Measurements from ENCODE around the gene OR9A2. TPM values are rescaled to one million over a fixed set of nuclear protein-coding genes. Genes with fewer than 3 reads are reported as not detected.

OR9A2 gene
- total RNA-seq, 1 experiment from 2014 or later, result not detected

GRCh38 chr7:143023047-143023446, 3.9 kb downstream of the OR9A2 start:
- no peak overlapping the region for H3K4me3 Mint-ChIP-seq
- H3K9me3 Mint-ChIP-seq, result peaks cover 7% of the 10 kb centered on the region
- POLR2A ChIA-PET, result no interaction called here
- no peak overlapping the region for H3K27ac Mint-ChIP-seq
- ATAC-seq, result no peak
- no peak for TF ChIP-seq ERG (CRISPR knock-in tag; IDR thresholded peaks at IDR 0.05)
- TF ChIP-seq ZNF425 (CRISPR knock-in tag; conservative IDR thresholded peaks at IDR 0.05), result no peak
- no peak for TF ChIP-seq ATF3 (CRISPR knock-in tag; conservative IDR thresholded peaks at IDR 0.05)
- no peak for TF ChIP-seq RORB (CRISPR knock-in tag; IDR thresholded peaks at IDR 0.05)
- no peak for TF ChIP-seq ZSCAN18 (CRISPR knock-in tag; IDR thresholded peaks at IDR 0.05)
- TF ChIP-seq CBFB (CRISPR knock-in tag; IDR thresholded peaks at IDR 0.05; ENCODE audit: low read depth), result no peak
- TF ChIP-seq PRDM15 (CRISPR knock-in tag; IDR thresholded peaks at IDR 0.05), result no peak
- TF ChIP-seq NFYB (CRISPR knock-in tag; conservative IDR thresholded peaks at IDR 0.05; ENCODE audit: low read depth), result no peak
- no peak for TF ChIP-seq ZNF138 (CRISPR knock-in tag; conservative IDR thresholded peaks at IDR 0.05)
- no peak for DNase-seq (ENCODE audit: low spot score)
- CTCF ChIA-PET, result interaction anchor here (1.0 kb wide), 1 partner anchor 192 kb away, joined by 4 read pairs; no protein-coding TSS in a partner anchor
- no peaks in the 10 kb centered on the region for H3K36me3 Mint-ChIP-seq
- no peaks in the 10 kb centered on the region for H3K4me1 Mint-ChIP-seq
- peaks cover 3% of the 10 kb centered on the region; the same call in 1 of the 2 replicates for H3K27me3 Mint-ChIP-seq (ENCODE audit: low read depth)

- H3K9me3 Mint-ChIP-seq, result peaks cover 5% of the 10 kb centered on the region
- no peak overlapping the region for H3K4me3 Mint-ChIP-seq
- ChIA-PET CTCF (interaction anchor here (1.2 to 18.8 kb wide), 3 partner anchors 11 to 196 kb away, joined by 3 to 346 read pairs (median 5); no protein-coding TSS in a partner anchor), POLR2A (no interaction called here)
- H3K27me3 Mint-ChIP-seq (ENCODE audit: low read depth), result peaks cover 3% of the 10 kb centered on the region; the same call in 1 of the 2 replicates
- DNase-seq (ENCODE audit: low spot score) (no peak), ATAC-seq (no peak)
- no peak overlapping the region for H3K27ac Mint-ChIP-seq
- H3K36me3 Mint-ChIP-seq, result no peaks in the 10 kb centered on the region
- no peaks in the 10 kb centered on the region for H3K4me1 Mint-ChIP-seq
- TF ChIP-seq PRRX2 (CRISPR knock-in tag; IDR thresholded peaks at IDR 0.05) (no peak), FOXJ3 (CRISPR knock-in tag; IDR thresholded peaks at IDR 0.05; ENCODE audit: borderline replicate concordance) (no peak), ZBTB43 (CRISPR knock-in tag; IDR thresholded peaks at IDR 0.05) (no peak), ATF1 (CRISPR knock-in tag; IDR thresholded peaks at IDR 0.05) (no peak), ATF6 (CRISPR knock-in tag; IDR thresholded peaks at IDR 0.05) (no peak), MLX (CRISPR knock-in tag; IDR thresholded peaks at IDR 0.05) (no peak), HMGXB4 (CRISPR knock-in tag; IDR thresholded peaks at IDR 0.05) (no peak), ATF2 (CRISPR knock-in tag; IDR thresholded peaks at IDR 0.05; ENCODE audit: borderline replicate concordance, low read depth) (no peak), MYBL2 (CRISPR knock-in tag; IDR thresholded peaks at IDR 0.05) (no peak)
Observed at GRCh38 chr7:143018931-143019330, 8.0 kb downstream of the OR9A2 start.
